Bronchial epithelial cell (primary cell): Measurements from ENCODE around the gene MPZL1. TPM values are rescaled to one million over a fixed set of nuclear protein-coding genes. Genes with fewer than 3 reads are reported as not detected.
A peak's percentile ranks its signal among the peaks of the same experiment; 100 is the strongest.

Experiments used
- DNase-seq: peaks from one replicate; pipeline ENCODE4 v3.0.0-alpha.2; 2010; ENCODE audit warnings: low read depth
- FAIRE-seq: peaks from 2 replicates; lab custom pipeline; 2011; peaks lifted over from hg19 to GRCh38; lab: Jason Lieb, UNC
- H3K27me3 ChIP-seq: 2 replicates; pipeline ENCODE4 v1.5.1; 2011; ENCODE audit warnings: low read length; ENCODE audit not compliant: control insufficient read depth, insufficient read depth
- H3K36me3 ChIP-seq: 2 replicates; pipeline ENCODE4 v1.5.1; 2011; ENCODE audit warnings: low read length; ENCODE audit not compliant: control insufficient read depth, insufficient read depth
- H3K4me3 ChIP-seq: 2 replicates; pipeline ENCODE4 v1.5.1; 2011; ENCODE audit warnings: mild to moderate bottlenecking, low read depth, low read length, control low read depth
- total RNA-seq: library from RNA; depleted of rRNA; stranded (reverse); fragments of >200 nt; gene quantifications from 2 replicates; pipeline ENCODE4 v1.2.1, GENCODE V29; 2014
- TF ChIP-seq, protein P1 (sequence below): IDR thresholded peaks from 2 replicates; pipeline ENCODE4 v1.5.1; 2011; ENCODE audit warnings: mild to moderate bottlenecking, moderate library complexity, low read length, control low read depth, inconsistent platforms; ENCODE audit not compliant: insufficient read depth, severe bottlenecking

Gene MPZL1
- total RNA-seq, 1 donor from 2014 or later: 95.6 TPM

- peaks cover 10% of the 10 kb centered on the region for H3K27me3 ChIP-seq
- no peak overlapping the region for H3K4me3 ChIP-seq
- FAIRE-seq (no peak), DNase-seq (no peak)
- TF ChIP-seq, protein P1, sequence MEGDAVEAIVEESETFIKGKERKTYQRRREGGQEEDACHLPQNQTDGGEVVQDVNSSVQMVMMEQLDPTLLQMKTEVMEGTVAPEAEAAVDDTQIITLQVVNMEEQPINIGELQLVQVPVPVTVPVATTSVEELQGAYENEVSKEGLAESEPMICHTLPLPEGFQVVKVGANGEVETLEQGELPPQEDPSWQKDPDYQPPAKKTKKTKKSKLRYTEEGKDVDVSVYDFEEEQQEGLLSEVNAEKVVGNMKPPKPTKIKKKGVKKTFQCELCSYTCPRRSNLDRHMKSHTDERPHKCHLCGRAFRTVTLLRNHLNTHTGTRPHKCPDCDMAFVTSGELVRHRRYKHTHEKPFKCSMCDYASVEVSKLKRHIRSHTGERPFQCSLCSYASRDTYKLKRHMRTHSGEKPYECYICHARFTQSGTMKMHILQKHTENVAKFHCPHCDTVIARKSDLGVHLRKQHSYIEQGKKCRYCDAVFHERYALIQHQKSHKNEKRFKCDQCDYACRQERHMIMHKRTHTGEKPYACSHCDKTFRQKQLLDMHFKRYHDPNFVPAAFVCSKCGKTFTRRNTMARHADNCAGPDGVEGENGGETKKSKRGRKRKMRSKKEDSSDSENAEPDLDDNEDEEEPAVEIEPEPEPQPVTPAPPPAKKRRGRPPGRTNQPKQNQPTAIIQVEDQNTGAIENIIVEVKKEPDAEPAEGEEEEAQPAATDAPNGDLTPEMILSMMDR: no peak
- no peaks in the 10 kb centered on the region for H3K36me3 ChIP-seq
Observed at GRCh38 chr1:167703557-167703956, 18.2 kb upstream of the MPZL1 start.

GRCh38 chr1:167704715-167705114 lies 17.1 kb upstream of the MPZL1 start:
- Histone ChIP-seq H3K36me3 (no peaks in the 10 kb centered on the region), H3K4me3 (no peak overlapping the region), H3K27me3 (peaks cover 10% of the 10 kb centered on the region)
- DNase-seq (no peak), FAIRE-seq (no peak)
- TF ChIP-seq, protein P1: no peak

GRCh38 chr1:167705250-167705649 lies 16.5 kb upstream of the MPZL1 start:
- no peak overlapping the region for H3K4me3 ChIP-seq
- H3K36me3 ChIP-seq: no peaks in the 10 kb centered on the region
- peaks cover 10% of the 10 kb centered on the region for H3K27me3 ChIP-seq
- DNase-seq (no peak), FAIRE-seq (no peak)
- TF ChIP-seq, protein P1: no peak

DNA sequence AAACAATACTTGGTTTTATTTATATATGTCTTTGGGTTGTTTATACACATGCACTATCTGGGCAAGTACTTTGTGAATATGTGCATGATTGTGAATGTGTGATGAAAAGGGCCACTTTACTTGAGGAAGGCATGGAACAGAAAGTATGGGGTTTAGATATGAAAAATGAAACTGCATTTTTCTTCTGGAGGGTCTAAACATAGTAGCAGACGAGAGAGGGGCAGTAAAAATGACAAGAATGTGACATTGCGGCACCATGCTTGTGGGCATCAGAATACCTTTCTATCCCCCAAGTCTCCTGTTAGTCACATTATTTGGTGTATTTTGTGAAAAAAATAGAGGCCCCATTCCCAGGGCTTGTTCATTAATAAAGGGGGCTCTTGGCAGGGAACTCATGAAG lies 15.4 kb upstream of the MPZL1 start:
- Histone ChIP-seq H3K27me3 (peaks cover 10% of the 10 kb centered on the region), H3K36me3 (no peaks in the 10 kb centered on the region), H3K4me3 (no peak overlapping the region)
- FAIRE-seq: no peak
- TF ChIP-seq, protein P1: no peak
- DNase-seq: no peak

DNA sequence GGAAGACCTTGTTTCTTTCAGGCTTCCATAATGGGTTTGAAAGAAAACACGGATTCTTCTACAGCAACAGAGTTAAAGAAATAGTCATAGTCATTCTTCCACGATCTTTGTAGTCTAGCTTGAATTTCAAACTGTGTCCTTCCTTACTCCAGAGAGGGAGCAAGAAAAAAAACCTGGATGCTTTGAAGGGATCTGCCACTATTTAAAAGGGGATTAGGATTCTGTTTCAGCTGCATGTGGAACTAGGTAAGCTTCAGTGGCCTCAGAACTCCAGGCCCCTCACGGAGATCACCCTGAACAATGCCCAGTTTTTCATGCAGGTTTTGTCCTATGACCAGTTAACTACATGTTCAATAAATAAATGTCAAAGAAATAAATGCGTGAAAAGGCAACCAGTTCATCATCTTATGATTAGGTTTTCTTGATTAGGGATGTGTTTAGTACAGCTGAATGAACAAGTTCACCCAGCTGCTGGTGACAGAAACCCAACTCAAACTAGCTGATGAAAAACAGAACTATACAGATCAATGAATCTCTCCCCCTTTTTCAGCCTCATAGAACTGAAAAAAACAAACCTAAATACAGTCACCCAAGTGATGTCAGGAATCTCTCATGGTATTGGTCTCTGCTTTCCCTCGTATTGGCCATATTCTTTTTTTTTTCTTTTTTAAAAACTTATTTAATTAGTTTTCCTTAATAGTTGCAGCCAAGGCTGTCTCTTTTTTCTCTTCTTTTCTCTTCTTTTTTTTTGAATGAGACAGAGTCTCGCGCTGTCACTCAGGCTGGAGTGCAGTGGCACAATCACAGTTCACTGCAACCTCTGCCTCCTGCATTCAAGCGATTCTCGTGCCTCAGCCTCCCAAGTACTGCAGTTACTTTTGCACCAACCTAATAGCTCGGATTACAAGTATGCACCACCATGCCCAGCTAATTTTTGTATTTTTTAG lies 14.6 kb upstream of the MPZL1 start:
- no peak for FAIRE-seq
- Histone ChIP-seq H3K36me3 (no peaks in the 10 kb centered on the region), H3K4me3 (no peak overlapping the region), H3K27me3 (peaks cover 5% of the 10 kb centered on the region)
- TF ChIP-seq, protein P1: no peak
- no peak for DNase-seq

DNA sequence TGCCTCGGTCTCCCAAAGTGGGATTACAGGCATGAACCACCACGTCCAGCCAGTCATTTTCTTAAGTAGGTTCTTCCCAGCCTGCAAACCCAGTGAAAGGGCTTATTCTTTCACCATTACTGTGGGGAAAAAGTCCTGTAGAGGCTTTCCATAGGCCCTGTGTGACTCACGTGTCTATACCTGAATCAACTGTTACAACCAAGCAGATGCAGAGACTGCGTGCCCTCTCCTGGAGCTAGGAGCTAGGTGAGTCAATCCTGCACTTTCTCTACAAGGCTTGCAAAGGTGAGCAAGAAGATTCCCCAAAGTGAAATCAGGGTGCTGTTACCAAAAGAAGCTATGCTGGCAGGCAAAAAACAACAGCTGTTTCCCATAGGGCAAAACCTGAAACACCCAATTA lies 13.8 kb upstream of the MPZL1 start:
- TF ChIP-seq, protein P1: no peak
- DNase-seq: peak; percentile 88
- H3K36me3 ChIP-seq: no peaks in the 10 kb centered on the region
- peak; percentile 97 for FAIRE-seq
- H3K27me3 ChIP-seq: peaks cover 5% of the 10 kb centered on the region
- no peak overlapping the region for H3K4me3 ChIP-seq
